ENCODE results near the gene TDRD5.

DNA sequence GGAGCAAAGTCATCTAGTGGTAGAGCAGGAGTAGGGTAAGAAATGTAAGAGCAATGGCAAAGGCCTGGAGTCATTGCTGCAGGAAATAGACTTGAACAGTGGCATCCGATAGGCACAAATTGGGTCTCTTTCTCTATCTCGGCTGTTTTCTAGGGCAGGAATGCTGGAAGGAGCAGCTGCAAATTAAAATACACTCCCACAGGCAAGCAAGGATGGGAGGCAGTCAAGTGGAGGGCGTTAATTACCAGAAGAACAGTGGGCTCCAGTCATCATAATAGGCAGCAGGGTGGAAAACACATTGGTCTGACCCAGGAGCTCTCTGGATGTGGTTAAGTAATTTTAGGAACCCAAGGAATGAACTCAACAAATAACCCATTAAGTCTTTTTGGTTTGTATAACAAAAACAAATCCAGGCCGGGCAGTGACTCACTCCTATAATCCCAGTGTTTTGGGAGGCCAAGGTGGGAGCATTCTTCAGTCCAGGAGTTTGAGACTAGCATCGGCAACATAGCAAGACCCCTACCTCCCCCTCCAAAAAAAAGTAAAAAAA lies 7.8 kb upstream of the TDRD5 start:
- TF ChIP-seq, protein P1, sequence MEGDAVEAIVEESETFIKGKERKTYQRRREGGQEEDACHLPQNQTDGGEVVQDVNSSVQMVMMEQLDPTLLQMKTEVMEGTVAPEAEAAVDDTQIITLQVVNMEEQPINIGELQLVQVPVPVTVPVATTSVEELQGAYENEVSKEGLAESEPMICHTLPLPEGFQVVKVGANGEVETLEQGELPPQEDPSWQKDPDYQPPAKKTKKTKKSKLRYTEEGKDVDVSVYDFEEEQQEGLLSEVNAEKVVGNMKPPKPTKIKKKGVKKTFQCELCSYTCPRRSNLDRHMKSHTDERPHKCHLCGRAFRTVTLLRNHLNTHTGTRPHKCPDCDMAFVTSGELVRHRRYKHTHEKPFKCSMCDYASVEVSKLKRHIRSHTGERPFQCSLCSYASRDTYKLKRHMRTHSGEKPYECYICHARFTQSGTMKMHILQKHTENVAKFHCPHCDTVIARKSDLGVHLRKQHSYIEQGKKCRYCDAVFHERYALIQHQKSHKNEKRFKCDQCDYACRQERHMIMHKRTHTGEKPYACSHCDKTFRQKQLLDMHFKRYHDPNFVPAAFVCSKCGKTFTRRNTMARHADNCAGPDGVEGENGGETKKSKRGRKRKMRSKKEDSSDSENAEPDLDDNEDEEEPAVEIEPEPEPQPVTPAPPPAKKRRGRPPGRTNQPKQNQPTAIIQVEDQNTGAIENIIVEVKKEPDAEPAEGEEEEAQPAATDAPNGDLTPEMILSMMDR (IDR thresholded peaks at IDR 0.05 in 8 of 11, conservative IDR thresholded peaks at IDR 0.05 in 3 of 11) = no peak
- TF ChIP-seq POLR2A (IDR thresholded peaks at IDR 0.05) = no peak
- TF ChIP-seq POLR2AphosphoS5 (IDR thresholded peaks at IDR 0.05) = no peak
